H1 (cell line): ENCODE results near the gene DPP10. TPM values are rescaled to one million over a fixed set of nuclear protein-coding genes. Genes with fewer than 3 reads are reported as not detected.

Experiments
- EGR1 ChIP-seq: IDR thresholded peaks from 2 replicates; pipeline ENCODE4 v1.6.1; 2011; ENCODE audit warnings: low read depth, low read length, borderline replicate concordance
- EZH2 ChIP-seq: fragments of 200-600 bp; sonication (generic); IDR thresholded peaks from 2 replicates; pipeline ENCODE4 v1.7.1; 2012; ENCODE audit warnings: low read depth, mild to moderate bottlenecking, moderate library complexity, low read length, inconsistent platforms; ENCODE audit not compliant: severe bottlenecking
- HDAC6 ChIP-seq: IDR thresholded peaks from one replicate; pipeline ENCODE4 v1.7.1; 2012; ENCODE audit warnings: low read depth, mild to moderate bottlenecking, inconsistent platforms, low read length, moderate library complexity
- MAFK ChIP-seq: IDR thresholded peaks from 2 replicates; pipeline ENCODE4 v1.6.1; 2012; ENCODE audit warnings: low read depth, mild to moderate bottlenecking, improper control_type of control experiment, low read length
- TAF1 ChIP-seq: IDR thresholded peaks from 2 replicates; pipeline ENCODE4 v1.6.1; 2011; ENCODE audit warnings: mild to moderate bottlenecking, low read depth, low read length
- YY1 ChIP-seq: IDR thresholded peaks from 2 replicates; pipeline ENCODE4 v1.6.1; 2011; ENCODE audit warnings: low read depth, mild to moderate bottlenecking, low read length
- polyA plus RNA-seq, 7 experiments: library from polyadenylated mRNA; depleted of rRNA in 3 of 7; stranded (reverse) in 5 of 7; unstranded in 2 of 7; fragments of >200 nt in 5 of 7; fragments of 200-250 nt in 2 of 7; gene quantifications; 1 replicate in 5 of 7; 2 replicates in 1 of 7; 4 replicates in 1 of 7; pipeline versions ENCODE4 v1.2.1 to v1.2.3, GENCODE V29; 2011 to 2013; ENCODE audit warnings: missing spikeins in 2 of 7, mixed read lengths in 2 of 7
- total RNA-seq: library from RNA; stranded (reverse); fragmentation: NEBNext Ultra II Directional; extraction: Animal tissue kit (Norgen Biotek cat#: 25700); gene quantifications from 2 replicates; pipeline ENCODE4 v1.2.1, GENCODE V29; 2021
- TF ChIP-seq, protein P1 (sequence below): fragments of 300-600 bp; sonication (generic); IDR thresholded peaks from 2 replicates; pipeline ENCODE4 v1.7.1; 2012; ENCODE audit warnings: low read length, moderate library complexity, mild to moderate bottlenecking, inconsistent platforms; ENCODE audit not compliant: insufficient replicate concordance

DPP10 gene
- total and polyA plus RNA-seq, 2 of the 8 experiments (the other 6 are each of a cell fraction or from before 2014, with no cell fraction given) = 3.3 to 7.2 TPM

DNA sequence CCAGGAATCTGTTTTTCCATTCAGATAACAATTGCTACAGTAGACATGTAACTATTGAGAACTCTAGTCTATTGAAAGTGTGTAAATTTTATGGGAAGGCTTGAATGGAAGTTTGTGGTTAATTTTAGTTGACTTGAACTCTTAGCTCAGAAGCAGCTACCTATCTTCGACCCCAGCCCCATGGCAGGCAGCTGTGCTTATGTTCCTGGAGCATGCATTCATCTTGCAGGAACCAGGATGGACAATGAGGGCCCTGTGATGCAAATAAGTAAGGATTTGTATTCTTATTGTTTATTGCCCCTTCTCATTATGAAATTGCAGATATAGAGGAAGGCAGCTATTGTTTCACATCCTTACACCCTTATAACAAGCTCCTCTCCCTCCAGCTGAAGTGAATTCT, 1252.2 kb downstream of the DPP10 start (continued):
- TF ChIP-seq, protein P1, sequence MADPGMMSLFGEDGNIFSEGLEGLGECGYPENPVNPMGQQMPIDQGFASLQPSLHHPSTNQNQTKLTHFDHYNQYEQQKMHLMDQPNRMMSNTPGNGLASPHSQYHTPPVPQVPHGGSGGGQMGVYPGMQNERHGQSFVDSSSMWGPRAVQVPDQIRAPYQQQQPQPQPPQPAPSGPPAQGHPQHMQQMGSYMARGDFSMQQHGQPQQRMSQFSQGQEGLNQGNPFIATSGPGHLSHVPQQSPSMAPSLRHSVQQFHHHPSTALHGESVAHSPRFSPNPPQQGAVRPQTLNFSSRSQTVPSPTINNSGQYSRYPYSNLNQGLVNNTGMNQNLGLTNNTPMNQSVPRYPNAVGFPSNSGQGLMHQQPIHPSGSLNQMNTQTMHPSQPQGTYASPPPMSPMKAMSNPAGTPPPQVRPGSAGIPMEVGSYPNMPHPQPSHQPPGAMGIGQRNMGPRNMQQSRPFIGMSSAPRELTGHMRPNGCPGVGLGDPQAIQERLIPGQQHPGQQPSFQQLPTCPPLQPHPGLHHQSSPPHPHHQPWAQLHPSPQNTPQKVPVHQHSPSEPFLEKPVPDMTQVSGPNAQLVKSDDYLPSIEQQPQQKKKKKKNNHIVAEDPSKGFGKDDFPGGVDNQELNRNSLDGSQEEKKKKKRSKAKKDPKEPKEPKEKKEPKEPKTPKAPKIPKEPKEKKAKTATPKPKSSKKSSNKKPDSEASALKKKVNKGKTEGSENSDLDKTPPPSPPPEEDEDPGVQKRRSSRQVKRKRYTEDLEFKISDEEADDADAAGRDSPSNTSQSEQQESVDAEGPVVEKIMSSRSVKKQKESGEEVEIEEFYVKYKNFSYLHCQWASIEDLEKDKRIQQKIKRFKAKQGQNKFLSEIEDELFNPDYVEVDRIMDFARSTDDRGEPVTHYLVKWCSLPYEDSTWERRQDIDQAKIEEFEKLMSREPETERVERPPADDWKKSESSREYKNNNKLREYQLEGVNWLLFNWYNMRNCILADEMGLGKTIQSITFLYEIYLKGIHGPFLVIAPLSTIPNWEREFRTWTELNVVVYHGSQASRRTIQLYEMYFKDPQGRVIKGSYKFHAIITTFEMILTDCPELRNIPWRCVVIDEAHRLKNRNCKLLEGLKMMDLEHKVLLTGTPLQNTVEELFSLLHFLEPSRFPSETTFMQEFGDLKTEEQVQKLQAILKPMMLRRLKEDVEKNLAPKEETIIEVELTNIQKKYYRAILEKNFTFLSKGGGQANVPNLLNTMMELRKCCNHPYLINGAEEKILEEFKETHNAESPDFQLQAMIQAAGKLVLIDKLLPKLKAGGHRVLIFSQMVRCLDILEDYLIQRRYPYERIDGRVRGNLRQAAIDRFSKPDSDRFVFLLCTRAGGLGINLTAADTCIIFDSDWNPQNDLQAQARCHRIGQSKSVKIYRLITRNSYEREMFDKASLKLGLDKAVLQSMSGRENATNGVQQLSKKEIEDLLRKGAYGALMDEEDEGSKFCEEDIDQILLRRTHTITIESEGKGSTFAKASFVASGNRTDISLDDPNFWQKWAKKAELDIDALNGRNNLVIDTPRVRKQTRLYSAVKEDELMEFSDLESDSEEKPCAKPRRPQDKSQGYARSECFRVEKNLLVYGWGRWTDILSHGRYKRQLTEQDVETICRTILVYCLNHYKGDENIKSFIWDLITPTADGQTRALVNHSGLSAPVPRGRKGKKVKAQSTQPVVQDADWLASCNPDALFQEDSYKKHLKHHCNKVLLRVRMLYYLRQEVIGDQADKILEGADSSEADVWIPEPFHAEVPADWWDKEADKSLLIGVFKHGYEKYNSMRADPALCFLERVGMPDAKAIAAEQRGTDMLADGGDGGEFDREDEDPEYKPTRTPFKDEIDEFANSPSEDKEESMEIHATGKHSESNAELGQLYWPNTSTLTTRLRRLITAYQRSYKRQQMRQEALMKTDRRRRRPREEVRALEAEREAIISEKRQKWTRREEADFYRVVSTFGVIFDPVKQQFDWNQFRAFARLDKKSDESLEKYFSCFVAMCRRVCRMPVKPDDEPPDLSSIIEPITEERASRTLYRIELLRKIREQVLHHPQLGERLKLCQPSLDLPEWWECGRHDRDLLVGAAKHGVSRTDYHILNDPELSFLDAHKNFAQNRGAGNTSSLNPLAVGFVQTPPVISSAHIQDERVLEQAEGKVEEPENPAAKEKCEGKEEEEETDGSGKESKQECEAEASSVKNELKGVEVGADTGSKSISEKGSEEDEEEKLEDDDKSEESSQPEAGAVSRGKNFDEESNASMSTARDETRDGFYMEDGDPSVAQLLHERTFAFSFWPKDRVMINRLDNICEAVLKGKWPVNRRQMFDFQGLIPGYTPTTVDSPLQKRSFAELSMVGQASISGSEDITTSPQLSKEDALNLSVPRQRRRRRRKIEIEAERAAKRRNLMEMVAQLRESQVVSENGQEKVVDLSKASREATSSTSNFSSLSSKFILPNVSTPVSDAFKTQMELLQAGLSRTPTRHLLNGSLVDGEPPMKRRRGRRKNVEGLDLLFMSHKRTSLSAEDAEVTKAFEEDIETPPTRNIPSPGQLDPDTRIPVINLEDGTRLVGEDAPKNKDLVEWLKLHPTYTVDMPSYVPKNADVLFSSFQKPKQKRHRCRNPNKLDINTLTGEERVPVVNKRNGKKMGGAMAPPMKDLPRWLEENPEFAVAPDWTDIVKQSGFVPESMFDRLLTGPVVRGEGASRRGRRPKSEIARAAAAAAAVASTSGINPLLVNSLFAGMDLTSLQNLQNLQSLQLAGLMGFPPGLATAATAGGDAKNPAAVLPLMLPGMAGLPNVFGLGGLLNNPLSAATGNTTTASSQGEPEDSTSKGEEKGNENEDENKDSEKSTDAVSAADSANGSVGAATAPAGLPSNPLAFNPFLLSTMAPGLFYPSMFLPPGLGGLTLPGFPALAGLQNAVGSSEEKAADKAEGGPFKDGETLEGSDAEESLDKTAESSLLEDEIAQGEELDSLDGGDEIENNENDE = no peak
- TF ChIP-seq EGR1 = no peak
- no peak for TF ChIP-seq HDAC6
- no peak for TF ChIP-seq EZH2
- TF ChIP-seq TAF1 = no peak
- no peak for TF ChIP-seq MAFK
- no peak for TF ChIP-seq YY1
